Neural cell (in vitro differentiated cells): Measurements from ENCODE around the gene CDHR4. TPM values are rescaled to one million over a fixed set of nuclear protein-coding genes. Genes with fewer than 3 reads are reported as not detected.

Source experiments
- H2AFZ ChIP-seq: fragments of 200-600, 300-800 bp; sonication (generic), shearing (Covaris generic); 2 replicates; pipeline ENCODE4 v1.6.0; 2014; ENCODE audit warnings: low read depth, mild to moderate bottlenecking, antibody characterized with exemption, low read length, moderate library complexity
- H3F3A ChIP-seq: fragments of 200-600 bp; shearing (Covaris generic); 2 replicates; pipeline ENCODE4 v1.6.1; 2016; ENCODE audit warnings: mild to moderate bottlenecking, moderate library complexity, mixed read lengths, antibody characterized with exemption, low read length; ENCODE audit not compliant: insufficient read depth, poor library complexity, severe bottlenecking
- H3K27ac ChIP-seq: fragments of 200-600, 300-800 bp; sonication (generic), shearing (Covaris generic); 2 replicates; pipeline ENCODE4 v1.5.1; 2014; ENCODE audit warnings: mild to moderate bottlenecking, low read length, moderate library complexity
- H3K27me3 ChIP-seq: fragments of 300-800, 200-600 bp; sonication (generic), shearing (Covaris generic); 2 replicates; pipeline ENCODE4 v1.6.0; 2014; ENCODE audit warnings: mild to moderate bottlenecking, low read depth, low read length, moderate library complexity; ENCODE audit not compliant: insufficient read depth
- H3K36me3 ChIP-seq: fragments of 300-800, 200-600 bp; sonication (generic), shearing (Covaris generic); 2 replicates; pipeline ENCODE4 v1.5.1; 2014; ENCODE audit warnings: mild to moderate bottlenecking, antibody characterized with exemption, low read length, moderate library complexity; ENCODE audit not compliant: insufficient read depth
- H3K4me2 ChIP-seq: fragments of 300-800, 200-600 bp; sonication (generic), shearing (Covaris generic); 2 replicates; pipeline ENCODE4 v1.6.0; 2014; ENCODE audit warnings: mild to moderate bottlenecking, low read length
- H3K4me3 ChIP-seq: fragments of 300-800, 200-600 bp; sonication (generic), shearing (Covaris generic); 2 replicates; pipeline ENCODE4 v1.5.1; 2014; ENCODE audit warnings: mild to moderate bottlenecking, low read length, moderate library complexity
- H3K79me2 ChIP-seq: fragments of 200-600 bp; shearing (Covaris generic); replicated peaks from 2 replicates; pipeline ENCODE4 v1.6.0; 2014; ENCODE audit warnings: mild to moderate bottlenecking, low read length, moderate library complexity; ENCODE audit not compliant: insufficient read depth
- H3K9ac ChIP-seq: fragments of 300-800, 200-600 bp; sonication (generic), shearing (Covaris generic); 2 replicates; pipeline ENCODE4 v1.6.1; 2016; ENCODE audit warnings: mild to moderate bottlenecking, low read length, mixed read lengths
- H3K9me2 ChIP-seq: fragments of 200-600 bp; shearing (Covaris generic); 2 replicates; pipeline ENCODE4 v1.6.1; 2016; ENCODE audit warnings: mild to moderate bottlenecking, low read length, mixed read lengths; ENCODE audit not compliant: insufficient read depth
- H3K9me3 ChIP-seq: fragments of 200-600, 300-800 bp; sonication (generic), shearing (Covaris generic); 2 replicates; pipeline ENCODE4 v1.6.1; 2016; ENCODE audit warnings: mild to moderate bottlenecking, mixed run types, low read length, moderate library complexity, mixed read lengths
- H4K20me1 ChIP-seq: fragments of 200-600 bp; shearing (Covaris generic); 2 replicates; pipeline ENCODE4 v1.6.1; 2016; ENCODE audit warnings: mild to moderate bottlenecking, mixed run types; ENCODE audit not compliant: insufficient read depth
- EP300 ChIP-seq: fragments of 450-650 bp; conservative IDR thresholded peaks from 2 replicates; pipeline ENCODE4 v1.6.1; 2014; ENCODE audit warnings: antibody characterized with exemption, mild to moderate bottlenecking, moderate library complexity; ENCODE audit not compliant: poor library complexity, severe bottlenecking
- EZH2 ChIP-seq: fragments of 200-600, 300-800 bp; shearing (Covaris generic), sonication (generic); IDR thresholded peaks from 2 replicates; pipeline ENCODE4 v1.6.1; 2014; ENCODE audit warnings: antibody characterized with exemption, low read length, borderline replicate concordance, mild to moderate bottlenecking; ENCODE audit not compliant: insufficient read depth, poor library complexity, severe bottlenecking
- MXI1 ChIP-seq: fragments of 450-650 bp; conservative IDR thresholded peaks from 2 replicates; pipeline ENCODE4 v1.6.1; 2014; ENCODE audit warnings: antibody characterized with exemption, mild to moderate bottlenecking; ENCODE audit not compliant: poor library complexity, severe bottlenecking
- POLR2AphosphoS5 ChIP-seq: IDR thresholded peaks from 2 replicates; pipeline ENCODE4 v1.6.1; 2012
- RAD21 ChIP-seq: fragments of 450-650 bp; conservative IDR thresholded peaks from 2 replicates; pipeline ENCODE4 v1.6.1; 2014; ENCODE audit warnings: antibody characterized with exemption, mild to moderate bottlenecking, moderate library complexity
- SMC3 ChIP-seq: fragments of 450-650 bp; conservative IDR thresholded peaks from 2 replicates; pipeline ENCODE4 v1.6.1; 2014; ENCODE audit warnings: antibody characterized with exemption, mild to moderate bottlenecking, moderate library complexity; ENCODE audit not compliant: poor library complexity
- TAF1 ChIP-seq: IDR thresholded peaks from 2 replicates; pipeline ENCODE4 v1.6.1; 2012; ENCODE audit warnings: low read depth
- polyA plus RNA-seq: library from polyadenylated mRNA; depleted of rRNA; stranded (reverse); fragments of >200 nt; gene quantifications from 2 replicates; pipeline ENCODE4 v1.2.3, GENCODE V29; 2014
- TF ChIP-seq, protein P1 (sequence below): IDR thresholded peaks from 2 replicates; pipeline ENCODE4 v1.6.1; 2012; ENCODE audit warnings: borderline replicate concordance
- TF ChIP-seq, protein P2 (sequence below): fragments of 450-650 bp; IDR thresholded peaks from 2 replicates; pipeline ENCODE4 v1.5.1; 2014; ENCODE audit warnings: antibody characterized with exemption, mild to moderate bottlenecking, moderate library complexity; ENCODE audit not compliant: poor library complexity, severe bottlenecking

Gene CDHR4
- polyA plus RNA-seq, 1 donor from 2014 or later = not detected

DNA sequence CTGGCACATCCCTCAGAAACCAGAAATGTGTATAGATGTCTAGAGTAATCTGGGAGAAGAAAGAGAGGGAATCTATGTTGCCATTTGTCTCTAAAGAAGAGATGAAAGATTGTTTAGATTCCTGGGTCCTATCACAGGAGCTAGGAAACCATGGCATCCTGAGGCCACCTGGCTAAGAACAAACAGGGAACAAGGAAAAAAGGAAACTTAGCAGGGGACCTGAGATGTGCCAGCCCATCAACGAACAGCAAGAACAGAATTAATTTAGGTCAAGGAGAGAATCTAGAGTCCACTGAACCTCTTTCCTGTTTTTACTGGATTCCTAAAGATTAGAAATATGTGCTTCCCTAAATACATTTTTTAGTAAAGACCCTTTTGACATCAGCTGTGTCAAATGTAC lies 43.6 kb downstream of the CDHR4 start:
- no peaks in the 10 kb centered on the region for H3K36me3 ChIP-seq
- H2AFZ ChIP-seq = no peak overlapping the region
- H3K9ac ChIP-seq = no peak overlapping the region
- no peaks in the 10 kb centered on the region for H3K9me2 ChIP-seq
- H3F3A ChIP-seq = no peaks in the 10 kb centered on the region
- H4K20me1 ChIP-seq = no peaks in the 10 kb centered on the region
- no peak overlapping the region for H3K27ac ChIP-seq
- peaks cover 60% of the 10 kb centered on the region for H3K79me2 ChIP-seq
- TF ChIP-seq EZH2 = no peak
- no peak for TF ChIP-seq MXI1
- no peak for TF ChIP-seq POLR2AphosphoS5
- TF ChIP-seq TAF1 = no peak
- TF ChIP-seq SMC3 = no peak
- TF ChIP-seq, protein P1, sequence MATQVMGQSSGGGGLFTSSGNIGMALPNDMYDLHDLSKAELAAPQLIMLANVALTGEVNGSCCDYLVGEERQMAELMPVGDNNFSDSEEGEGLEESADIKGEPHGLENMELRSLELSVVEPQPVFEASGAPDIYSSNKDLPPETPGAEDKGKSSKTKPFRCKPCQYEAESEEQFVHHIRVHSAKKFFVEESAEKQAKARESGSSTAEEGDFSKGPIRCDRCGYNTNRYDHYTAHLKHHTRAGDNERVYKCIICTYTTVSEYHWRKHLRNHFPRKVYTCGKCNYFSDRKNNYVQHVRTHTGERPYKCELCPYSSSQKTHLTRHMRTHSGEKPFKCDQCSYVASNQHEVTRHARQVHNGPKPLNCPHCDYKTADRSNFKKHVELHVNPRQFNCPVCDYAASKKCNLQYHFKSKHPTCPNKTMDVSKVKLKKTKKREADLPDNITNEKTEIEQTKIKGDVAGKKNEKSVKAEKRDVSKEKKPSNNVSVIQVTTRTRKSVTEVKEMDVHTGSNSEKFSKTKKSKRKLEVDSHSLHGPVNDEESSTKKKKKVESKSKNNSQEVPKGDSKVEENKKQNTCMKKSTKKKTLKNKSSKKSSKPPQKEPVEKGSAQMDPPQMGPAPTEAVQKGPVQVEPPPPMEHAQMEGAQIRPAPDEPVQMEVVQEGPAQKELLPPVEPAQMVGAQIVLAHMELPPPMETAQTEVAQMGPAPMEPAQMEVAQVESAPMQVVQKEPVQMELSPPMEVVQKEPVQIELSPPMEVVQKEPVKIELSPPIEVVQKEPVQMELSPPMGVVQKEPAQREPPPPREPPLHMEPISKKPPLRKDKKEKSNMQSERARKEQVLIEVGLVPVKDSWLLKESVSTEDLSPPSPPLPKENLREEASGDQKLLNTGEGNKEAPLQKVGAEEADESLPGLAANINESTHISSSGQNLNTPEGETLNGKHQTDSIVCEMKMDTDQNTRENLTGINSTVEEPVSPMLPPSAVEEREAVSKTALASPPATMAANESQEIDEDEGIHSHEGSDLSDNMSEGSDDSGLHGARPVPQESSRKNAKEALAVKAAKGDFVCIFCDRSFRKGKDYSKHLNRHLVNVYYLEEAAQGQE = no peak
- TF ChIP-seq RAD21 = no peak
- TF ChIP-seq, protein P2, sequence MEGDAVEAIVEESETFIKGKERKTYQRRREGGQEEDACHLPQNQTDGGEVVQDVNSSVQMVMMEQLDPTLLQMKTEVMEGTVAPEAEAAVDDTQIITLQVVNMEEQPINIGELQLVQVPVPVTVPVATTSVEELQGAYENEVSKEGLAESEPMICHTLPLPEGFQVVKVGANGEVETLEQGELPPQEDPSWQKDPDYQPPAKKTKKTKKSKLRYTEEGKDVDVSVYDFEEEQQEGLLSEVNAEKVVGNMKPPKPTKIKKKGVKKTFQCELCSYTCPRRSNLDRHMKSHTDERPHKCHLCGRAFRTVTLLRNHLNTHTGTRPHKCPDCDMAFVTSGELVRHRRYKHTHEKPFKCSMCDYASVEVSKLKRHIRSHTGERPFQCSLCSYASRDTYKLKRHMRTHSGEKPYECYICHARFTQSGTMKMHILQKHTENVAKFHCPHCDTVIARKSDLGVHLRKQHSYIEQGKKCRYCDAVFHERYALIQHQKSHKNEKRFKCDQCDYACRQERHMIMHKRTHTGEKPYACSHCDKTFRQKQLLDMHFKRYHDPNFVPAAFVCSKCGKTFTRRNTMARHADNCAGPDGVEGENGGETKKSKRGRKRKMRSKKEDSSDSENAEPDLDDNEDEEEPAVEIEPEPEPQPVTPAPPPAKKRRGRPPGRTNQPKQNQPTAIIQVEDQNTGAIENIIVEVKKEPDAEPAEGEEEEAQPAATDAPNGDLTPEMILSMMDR = no peak
- TF ChIP-seq EP300 = no peak
- no peak overlapping the region for H3K4me3 ChIP-seq
- H3K4me2 ChIP-seq = no peak overlapping the region
- H3K27me3 ChIP-seq = no peaks in the 10 kb centered on the region
- H3K9me3 ChIP-seq = no peaks in the 10 kb centered on the region

DNA sequence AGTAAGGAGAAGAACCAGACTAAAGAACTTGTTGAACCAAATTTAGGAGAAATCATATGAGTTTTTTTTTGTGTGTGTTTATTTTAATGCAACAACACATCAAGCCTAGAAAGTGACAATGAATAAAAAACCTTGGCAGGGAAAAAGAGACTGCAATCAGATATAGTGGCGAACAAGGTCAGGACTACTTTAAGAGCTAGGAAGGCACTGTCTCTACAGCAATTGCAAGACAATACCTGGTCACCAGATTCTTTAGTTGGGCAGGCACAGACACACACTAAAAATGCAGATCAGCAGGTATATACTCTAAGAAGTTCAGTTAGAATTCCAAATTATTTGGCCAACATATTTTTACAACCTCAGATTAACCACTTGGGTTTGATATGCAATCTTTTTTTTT lies 45.1 kb downstream of the CDHR4 start:
- no peak overlapping the region for H3K27ac ChIP-seq
- no peak overlapping the region for H3K4me3 ChIP-seq
- H3K9ac ChIP-seq = no peak overlapping the region
- no peak overlapping the region for H3K4me2 ChIP-seq
- H3F3A ChIP-seq = no peaks in the 10 kb centered on the region
- H3K27me3 ChIP-seq = no peaks in the 10 kb centered on the region
- no peaks in the 10 kb centered on the region for H3K9me2 ChIP-seq
- no peak for TF ChIP-seq EP300
- TF ChIP-seq SMC3 = no peak
- no peak for TF ChIP-seq EZH2
- TF ChIP-seq, protein P1 = no peak
- TF ChIP-seq POLR2AphosphoS5 = no peak
- TF ChIP-seq RAD21 = no peak
- TF ChIP-seq MXI1 = no peak
- no peak overlapping the region for H2AFZ ChIP-seq
- H3K36me3 ChIP-seq = no peaks in the 10 kb centered on the region
- peaks cover 63% of the 10 kb centered on the region for H3K79me2 ChIP-seq
- no peaks in the 10 kb centered on the region for H3K9me3 ChIP-seq
- H4K20me1 ChIP-seq = no peaks in the 10 kb centered on the region
